Measurements from ENCODE around the gene PPP1R11.
"Not testable (repeated sequence)": the region's sequence is repeated elsewhere in the genome, so short reads cannot be mapped to it uniquely, and the experiment has no call there.

PPP1R11 gene

DNA sequence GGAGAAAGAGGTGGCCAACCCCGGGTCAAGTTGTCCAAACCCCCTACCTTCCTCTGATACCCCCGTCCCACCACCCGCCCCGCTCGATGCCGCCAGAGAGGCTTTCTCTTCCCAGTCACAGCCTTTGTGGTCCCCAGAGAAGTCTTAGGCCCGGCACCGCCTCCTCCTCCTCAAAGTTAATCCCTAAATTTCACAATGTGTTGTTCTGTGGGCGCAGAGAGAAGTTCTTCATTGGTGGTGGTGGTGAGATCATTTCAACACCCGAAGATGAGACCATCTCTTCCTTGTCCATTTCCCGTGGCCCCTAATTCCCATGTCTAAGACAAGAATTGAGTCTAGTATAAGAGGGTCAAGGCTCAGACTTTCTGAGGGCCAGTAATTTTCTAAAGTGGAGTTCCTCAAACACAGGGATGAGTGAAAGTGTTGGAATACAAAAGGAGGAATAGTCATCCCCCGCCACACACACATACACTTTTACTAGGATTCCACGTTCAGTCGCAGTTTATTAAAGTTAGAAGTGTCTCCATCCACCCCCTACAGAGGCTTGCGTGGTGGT lies 35.5 kb downstream of the PPP1R11 start:
- peaks cover 81% of the 10 kb centered on the region for H3K27me3 ChIP-seq (ENCODE audit: control insufficient read depth, insufficient read depth, low read length)
- no peaks in the 10 kb centered on the region for H3K36me3 ChIP-seq (ENCODE audit: control insufficient read depth, insufficient read depth, low read length)
- no peak overlapping the region for H3K9ac ChIP-seq (ENCODE audit: low read depth, low read length)
- H3K4me3 ChIP-seq (ENCODE audit: low read depth, low read length), result peak overlapping the region; percentile 47
- H3K4me1 ChIP-seq (ENCODE audit: control insufficient read depth, insufficient read depth, low read length), result peaks cover 7% of the 10 kb centered on the region
- no peaks in the 10 kb centered on the region for H3K9me3 ChIP-seq (ENCODE audit: control insufficient read depth, insufficient read depth, low read length)

DNA sequence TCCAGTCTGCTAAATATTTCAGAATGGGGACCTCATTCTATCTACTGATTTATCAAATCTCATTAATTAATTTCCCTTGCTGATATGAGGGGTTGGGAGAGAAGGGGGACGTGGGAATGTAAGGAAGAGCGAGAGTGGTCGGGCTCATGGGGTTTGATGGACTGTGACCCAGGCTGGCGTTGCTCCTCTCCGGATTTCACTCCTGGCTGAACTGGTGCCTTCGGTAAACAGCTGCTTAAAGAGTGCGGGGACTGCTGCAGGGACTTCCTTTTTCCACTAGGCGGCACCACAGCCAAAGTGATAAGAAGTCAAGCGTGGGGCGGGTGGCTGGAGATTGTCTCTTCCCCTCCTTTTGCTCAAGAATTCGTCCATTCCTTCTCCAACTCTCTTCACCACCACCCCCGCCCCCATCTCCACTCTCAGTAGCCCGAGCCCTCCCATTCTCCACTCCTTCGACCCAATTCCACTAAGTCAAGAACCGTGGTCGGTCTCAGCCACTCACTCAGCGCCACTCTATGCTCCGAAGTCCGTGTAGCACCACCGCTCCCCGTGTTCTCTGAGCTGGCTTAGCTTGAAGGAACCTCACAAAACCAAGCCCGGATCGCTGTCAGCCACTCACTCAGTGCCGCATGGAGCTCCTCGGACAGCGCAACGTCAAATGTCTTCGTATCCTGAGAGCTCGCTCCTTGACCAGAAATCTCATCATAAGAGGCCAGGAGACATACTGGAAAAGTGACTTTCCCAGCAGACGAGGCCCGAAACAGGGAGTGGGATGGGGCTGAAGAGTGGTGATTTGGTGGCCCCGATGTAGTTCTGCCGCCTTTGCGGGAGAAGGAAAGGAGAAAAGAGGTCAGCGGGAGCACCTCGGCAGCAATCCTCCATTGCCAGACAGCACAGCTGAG lies 36.2 kb downstream of the PPP1R11 start:
- no peaks in the 10 kb centered on the region for H3K36me3 ChIP-seq (ENCODE audit: control insufficient read depth, insufficient read depth, low read length)
- peak overlapping the region; percentile 74 for H3K4me3 ChIP-seq (ENCODE audit: low read depth, low read length)
- H3K9ac ChIP-seq (ENCODE audit: low read depth, low read length), result no peak overlapping the region
- peaks cover 79% of the 10 kb centered on the region for H3K27me3 ChIP-seq (ENCODE audit: control insufficient read depth, insufficient read depth, low read length)
- H3K4me1 ChIP-seq (ENCODE audit: control insufficient read depth, insufficient read depth, low read length), result peaks cover 7% of the 10 kb centered on the region
- H3K9me3 ChIP-seq (ENCODE audit: control insufficient read depth, insufficient read depth, low read length), result no peaks in the 10 kb centered on the region

DNA sequence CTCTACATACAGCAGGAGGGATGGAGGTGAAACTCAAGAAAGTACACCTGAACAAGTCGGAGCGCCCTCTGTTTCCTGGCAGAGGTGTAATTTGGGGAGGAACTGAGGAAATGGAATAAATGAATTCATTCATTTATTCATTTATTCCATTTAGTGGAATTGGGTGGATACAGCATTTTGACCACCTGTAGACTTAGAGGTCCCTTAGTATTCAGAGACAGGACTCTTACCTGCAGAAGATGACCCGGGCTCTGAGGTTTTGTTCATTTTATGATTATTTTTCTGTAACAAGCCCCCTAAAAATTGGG lies 36.8 kb downstream of the PPP1R11 start:
- Histone ChIP-seq H3K9ac (ENCODE audit: low read depth, low read length) (no peak overlapping the region), H3K27me3 (ENCODE audit: control insufficient read depth, insufficient read depth, low read length) (peaks cover 76% of the 10 kb centered on the region), H3K9me3 (ENCODE audit: control insufficient read depth, insufficient read depth, low read length) (no peaks in the 10 kb centered on the region), H3K4me3 (ENCODE audit: low read depth, low read length) (peak overlapping the region; percentile 74), H3K4me1 (ENCODE audit: control insufficient read depth, insufficient read depth, low read length) (peaks cover 7% of the 10 kb centered on the region), H3K36me3 (ENCODE audit: control insufficient read depth, insufficient read depth, low read length) (no peaks in the 10 kb centered on the region)

DNA sequence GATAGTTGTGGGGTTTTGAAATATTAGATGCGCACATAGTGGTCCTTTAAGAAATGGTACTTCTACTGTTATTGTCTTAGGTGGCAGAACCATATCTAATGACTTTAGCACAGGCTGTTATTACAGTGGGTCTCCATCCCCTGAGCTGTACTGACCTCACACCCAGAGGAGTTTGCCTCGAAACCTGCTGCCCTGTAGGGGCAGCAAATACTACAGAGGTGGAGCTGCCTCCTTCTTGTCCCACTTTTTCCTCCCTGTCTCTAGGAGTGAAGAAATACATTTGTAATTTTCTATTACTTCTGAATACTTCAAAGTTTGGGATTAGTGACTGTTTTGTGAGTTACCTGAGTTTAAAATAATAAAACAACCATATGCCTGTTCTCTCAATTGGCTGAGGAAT lies 37.7 kb downstream of the PPP1R11 start:
- H3K4me1 ChIP-seq (ENCODE audit: control insufficient read depth, insufficient read depth, low read length), result peaks cover 7% of the 10 kb centered on the region
- no peaks in the 10 kb centered on the region for H3K36me3 ChIP-seq (ENCODE audit: control insufficient read depth, insufficient read depth, low read length)
- no peaks in the 10 kb centered on the region for H3K9me3 ChIP-seq (ENCODE audit: control insufficient read depth, insufficient read depth, low read length)
- no peak overlapping the region for H3K4me3 ChIP-seq (ENCODE audit: low read depth, low read length)
- peaks cover 69% of the 10 kb centered on the region for H3K27me3 ChIP-seq (ENCODE audit: control insufficient read depth, insufficient read depth, low read length)
- H3K9ac ChIP-seq (ENCODE audit: low read depth, low read length), result no peak overlapping the region

DNA sequence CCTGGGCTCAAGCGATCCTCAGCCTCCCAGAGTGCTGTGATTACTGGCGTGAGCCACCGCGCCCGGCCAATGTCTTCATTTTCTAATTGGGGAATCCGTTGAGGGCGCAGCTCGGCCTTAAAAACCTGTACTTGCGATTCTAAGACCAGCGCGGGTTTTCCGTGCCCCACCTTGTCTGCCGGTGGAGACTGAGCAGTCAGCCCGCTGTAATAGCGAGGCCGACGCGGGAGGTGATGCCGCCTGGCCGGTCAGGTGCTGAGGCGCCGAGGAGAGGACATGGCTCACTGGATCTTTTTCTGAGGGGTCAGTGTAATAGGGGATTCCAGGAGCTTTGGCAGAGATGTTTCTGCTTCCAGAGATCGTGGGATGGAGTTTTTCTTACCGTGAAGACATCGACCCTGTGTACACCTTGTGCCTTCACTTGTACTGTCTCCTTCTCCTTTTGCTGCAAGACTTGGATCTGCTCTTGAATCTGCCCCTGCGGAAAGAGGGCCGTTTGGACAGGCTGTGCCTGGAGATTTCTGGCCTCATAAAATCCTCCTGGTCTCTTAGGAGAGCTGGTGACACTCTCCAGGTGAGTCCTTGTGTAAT lies 44.4 kb downstream of the PPP1R11 start:
- H3K9me3 ChIP-seq (ENCODE audit: control insufficient read depth, insufficient read depth, low read length), result no peaks in the 10 kb centered on the region
- no peaks in the 10 kb centered on the region for H3K36me3 ChIP-seq (ENCODE audit: control insufficient read depth, insufficient read depth, low read length)
- no peaks in the 10 kb centered on the region for H3K4me1 ChIP-seq (ENCODE audit: control insufficient read depth, insufficient read depth, low read length)
- H3K27me3 ChIP-seq (ENCODE audit: control insufficient read depth, insufficient read depth, low read length), result peaks cover 52% of the 10 kb centered on the region
- H3K9ac ChIP-seq (ENCODE audit: low read depth, low read length), result no peak overlapping the region
- no peak overlapping the region for H3K4me3 ChIP-seq (ENCODE audit: low read depth, low read length)

DNA sequence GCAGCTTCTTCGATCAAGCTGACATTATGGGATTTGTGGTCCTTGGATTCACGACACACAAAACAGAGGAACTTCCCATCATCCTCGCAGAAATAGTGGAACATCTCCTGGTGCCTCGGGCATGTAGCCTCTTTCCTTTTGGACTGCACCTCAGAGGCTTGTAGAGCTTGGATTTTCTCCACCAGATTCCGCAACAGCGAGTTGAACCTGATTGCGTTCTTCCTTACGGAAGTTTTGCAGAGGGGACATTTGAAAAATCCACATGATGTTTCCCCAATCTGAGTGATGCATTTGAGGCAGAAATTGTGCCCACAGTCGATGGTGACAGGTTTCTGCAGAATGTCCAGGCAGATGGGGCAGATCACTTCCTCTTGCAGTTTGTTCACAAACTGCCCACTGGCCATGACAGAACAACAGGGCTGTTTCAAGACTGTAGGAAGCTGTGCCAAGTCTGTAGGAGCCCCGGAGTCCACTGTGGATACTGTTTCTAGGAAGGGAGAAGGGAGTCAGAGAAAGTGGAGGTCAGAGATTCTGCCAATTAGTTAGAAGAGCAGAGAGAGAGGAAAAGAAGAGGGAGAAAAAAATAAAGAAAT lies 45.5 kb downstream of the PPP1R11 start:
- Histone ChIP-seq H3K36me3 (ENCODE audit: control insufficient read depth, insufficient read depth, low read length) (no peaks in the 10 kb centered on the region), H3K9me3 (ENCODE audit: control insufficient read depth, insufficient read depth, low read length) (no peaks in the 10 kb centered on the region), H3K4me1 (ENCODE audit: control insufficient read depth, insufficient read depth, low read length) (no peaks in the 10 kb centered on the region), H3K4me3 (ENCODE audit: low read depth, low read length) (no peak overlapping the region), H3K27me3 (ENCODE audit: control insufficient read depth, insufficient read depth, low read length) (peaks cover 51% of the 10 kb centered on the region), H3K9ac (ENCODE audit: low read depth, low read length) (no peak overlapping the region)

DNA sequence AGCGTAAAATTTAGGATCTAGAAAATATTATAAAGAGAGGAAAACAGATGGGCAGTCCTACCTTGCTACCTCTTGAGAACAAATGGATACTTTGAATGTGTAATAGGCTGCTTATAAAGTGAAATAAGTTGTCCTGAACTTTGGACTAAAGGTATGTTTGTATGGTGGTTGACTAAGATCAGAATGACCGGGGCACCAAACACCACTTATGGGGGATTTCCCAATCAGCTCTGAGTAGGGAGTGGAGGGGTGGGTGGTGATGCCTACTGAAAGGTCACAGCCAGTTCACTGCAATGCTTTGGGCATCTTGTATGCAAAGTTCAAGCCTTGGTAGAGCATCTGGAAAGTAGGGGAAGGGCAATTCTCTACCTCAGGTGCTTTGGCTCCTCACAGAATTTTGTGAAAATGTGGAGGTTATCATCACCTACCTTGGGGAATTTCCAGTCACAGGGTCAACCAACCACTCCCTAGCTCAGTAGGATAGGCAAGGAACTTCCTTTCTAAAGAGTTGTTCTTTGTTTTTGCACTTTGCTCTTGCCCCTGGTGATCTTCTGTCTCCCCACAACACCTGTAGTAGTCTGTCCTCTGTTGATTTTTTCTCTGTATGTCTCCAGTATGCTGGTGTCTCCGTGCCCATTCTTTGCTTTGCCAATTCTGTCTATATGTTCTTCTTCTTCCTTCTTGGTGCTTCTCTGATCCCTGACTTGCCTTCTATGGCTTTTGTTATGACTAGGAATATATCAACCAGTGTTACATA lies 46.2 kb downstream of the PPP1R11 start, which contains the start of gene TRIM31:
TRIM31 (minus strand) TSS at position 88 of the 757 bp plus-strand sequence. CDS start 285 bp downstream, outside the sequence.
- H3K9ac ChIP-seq (ENCODE audit: low read depth, low read length), result no peak within 1 kb of the TSS

DNA sequence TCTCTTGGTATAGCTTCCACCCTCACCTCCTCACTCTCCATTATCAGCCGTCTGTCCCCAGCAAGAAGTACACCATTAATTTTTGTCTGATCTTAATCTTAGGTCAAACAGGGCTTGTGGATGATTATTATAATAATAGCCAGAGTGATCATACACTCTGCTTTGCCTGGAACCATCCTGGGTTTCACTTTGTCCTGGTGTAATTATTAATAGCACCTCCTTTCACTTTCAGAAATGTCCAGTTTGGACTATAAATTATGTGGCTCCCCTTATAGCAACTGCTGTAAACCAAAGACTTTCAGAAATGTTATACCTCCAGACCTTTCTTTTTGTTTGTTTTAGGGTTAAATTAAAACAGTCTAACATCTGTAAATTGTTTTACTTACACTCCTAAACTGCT lies 46.8 kb downstream of the PPP1R11 start:
- H3K4me1 ChIP-seq (ENCODE audit: control insufficient read depth, insufficient read depth, low read length), result no peaks in the 10 kb centered on the region
- no peaks in the 10 kb centered on the region for H3K36me3 ChIP-seq (ENCODE audit: control insufficient read depth, insufficient read depth, low read length)
- H3K9me3 ChIP-seq (ENCODE audit: control insufficient read depth, insufficient read depth, low read length), result no peaks in the 10 kb centered on the region
- peaks cover 42% of the 10 kb centered on the region for H3K27me3 ChIP-seq (ENCODE audit: control insufficient read depth, insufficient read depth, low read length)
- H3K4me3 ChIP-seq (ENCODE audit: low read depth, low read length), result no peak overlapping the region
- H3K9ac ChIP-seq (ENCODE audit: low read depth, low read length), result no peak overlapping the region

More for the DNA sequence above, 46.2 kb downstream of the PPP1R11 start, which contains the start of gene TRIM31:
- no peaks in the 10 kb centered on the region for H3K9me3 ChIP-seq (ENCODE audit: control insufficient read depth, insufficient read depth, low read length)
- no peak within 1 kb of the TSS for H3K4me3 ChIP-seq (ENCODE audit: low read depth, low read length)
- H3K36me3 ChIP-seq (ENCODE audit: control insufficient read depth, insufficient read depth, low read length), result no peaks in the 10 kb centered on the region
- H3K4me1 ChIP-seq (ENCODE audit: control insufficient read depth, insufficient read depth, low read length), result no peaks in the 10 kb centered on the region
- H3K27me3 ChIP-seq (ENCODE audit: control insufficient read depth, insufficient read depth, low read length), result peaks cover 46% of the 10 kb centered on the region

DNA sequence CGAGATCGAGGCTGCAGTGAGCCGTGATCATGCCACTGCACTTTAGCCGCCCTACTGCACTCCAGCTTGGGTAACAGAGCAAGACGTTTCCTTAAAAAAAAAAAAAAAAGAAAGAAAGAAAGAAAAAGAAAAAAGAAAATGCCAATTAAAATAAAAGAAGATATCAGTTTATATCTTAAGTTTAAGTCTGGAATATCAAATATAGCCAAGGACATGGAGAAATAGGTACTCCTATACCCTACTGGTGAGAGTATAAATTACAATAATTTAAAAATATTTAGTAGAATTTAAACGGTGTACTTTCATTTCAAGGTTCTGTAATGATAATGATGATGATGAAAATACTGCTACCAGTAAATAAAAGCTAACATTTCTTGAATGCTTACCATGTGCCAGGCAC lies 49.7 kb downstream of the PPP1R11 start:
- no peaks in the 10 kb centered on the region for H3K4me1 ChIP-seq (ENCODE audit: control insufficient read depth, insufficient read depth, low read length)
- no peak overlapping the region for H3K4me3 ChIP-seq (ENCODE audit: low read depth, low read length)
- H3K9ac ChIP-seq (ENCODE audit: low read depth, low read length), result no peak overlapping the region
- no peaks in the 10 kb centered on the region for H3K9me3 ChIP-seq (ENCODE audit: control insufficient read depth, insufficient read depth, low read length)
- H3K36me3 ChIP-seq (ENCODE audit: control insufficient read depth, insufficient read depth, low read length), result no peaks in the 10 kb centered on the region
- peaks cover 28% of the 10 kb centered on the region for H3K27me3 ChIP-seq (ENCODE audit: control insufficient read depth, insufficient read depth, low read length)

DNA sequence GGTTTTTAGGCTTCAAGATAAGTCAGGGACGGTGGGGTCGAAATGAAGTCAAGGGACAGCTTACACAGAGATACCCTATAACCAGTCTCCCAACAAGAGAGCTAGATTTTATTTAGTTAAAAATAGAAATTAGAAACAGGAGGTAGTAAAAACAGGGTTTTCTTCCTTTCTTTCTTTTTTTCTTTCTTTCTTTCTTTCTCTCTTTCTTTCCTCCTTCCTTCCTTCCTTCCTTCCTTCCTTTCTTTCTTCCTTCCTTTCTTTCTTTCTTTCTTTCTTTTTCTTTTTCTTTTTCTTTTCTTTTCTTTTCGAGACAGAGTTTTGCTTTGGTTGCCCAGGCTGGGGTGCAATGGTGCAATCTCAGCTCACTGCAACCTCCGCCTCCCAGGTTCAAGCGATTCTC lies 51.7 kb downstream of the PPP1R11 start:
- H3K9ac ChIP-seq (ENCODE audit: low read depth, low read length); H3K4me1 ChIP-seq (ENCODE audit: control insufficient read depth, insufficient read depth, low read length); H3K36me3 ChIP-seq (ENCODE audit: control insufficient read depth, insufficient read depth, low read length); H3K9me3 ChIP-seq (ENCODE audit: control insufficient read depth, insufficient read depth, low read length); H3K4me3 ChIP-seq (ENCODE audit: low read depth, low read length); H3K27me3 ChIP-seq (ENCODE audit: control insufficient read depth, insufficient read depth, low read length): not testable (repeated sequence)

Data from iPS-15b (cell line).